ENCODE data around the gene NEK2. TPM values are rescaled to one million over a fixed set of nuclear protein-coding genes. Genes with fewer than 3 reads are reported as not detected.
A peak's percentile ranks its signal among the peaks of the same experiment; 100 is the strongest.

The NEK2 gene
- total RNA-seq, 1 donor from 2014 or later = 3.1 TPM

GRCh38 chr1:211710566-211711314 is 35.3 kb upstream of the NEK2 start:
- no peak overlapping the region for H3K9ac ChIP-seq (ENCODE audit: low read depth in 1 of 3, low read length in 3 of 3)
- no peak overlapping the region for H3K4me3 ChIP-seq (ENCODE audit: low read length in 3 of 3)
- H3K9me3 ChIP-seq (ENCODE audit: control insufficient read depth in 3 of 3, low read length in 3 of 3) = no peaks in the 10 kb centered on the region
- no peaks in the 10 kb centered on the region for H3K4me1 ChIP-seq (ENCODE audit: control insufficient read depth in 3 of 3, insufficient read depth in 3 of 3, low read length in 3 of 3)
- no peaks in the 10 kb centered on the region for H3K27me3 ChIP-seq (ENCODE audit: control insufficient read depth in 3 of 3, insufficient read depth in 3 of 3, low read length in 3 of 3)
- no peaks in the 10 kb centered on the region for H3K36me3 ChIP-seq (ENCODE audit: control insufficient read depth in 3 of 3, insufficient read depth in 3 of 3, low read length in 3 of 3)
- no peak overlapping the region for H3K27ac ChIP-seq (ENCODE audit: low read depth, low read length)

- H3K36me3 ChIP-seq (ENCODE audit: control insufficient read depth in 3 of 3, insufficient read depth in 3 of 3, low read length in 3 of 3) = no peaks in the 10 kb centered on the region
- H3K9me3 ChIP-seq (ENCODE audit: control insufficient read depth in 3 of 3, low read length in 3 of 3) = no peaks in the 10 kb centered on the region
- no peak overlapping the region for H3K27ac ChIP-seq (ENCODE audit: low read depth, low read length)
- H3K4me3 ChIP-seq (ENCODE audit: low read length in 3 of 3) = no peak overlapping the region
- no peaks in the 10 kb centered on the region for H3K27me3 ChIP-seq (ENCODE audit: control insufficient read depth in 3 of 3, insufficient read depth in 3 of 3, low read length in 3 of 3)
- no peak overlapping the region for H3K9ac ChIP-seq (ENCODE audit: low read depth in 1 of 3, low read length in 3 of 3)
- peaks cover 0 to 2% (median 0%) of the 10 kb centered on the region in 3 donors for H3K4me1 ChIP-seq (ENCODE audit: control insufficient read depth in 3 of 3, insufficient read depth in 3 of 3, low read length in 3 of 3)
These were observed 33.5 kb upstream of the NEK2 start for GRCh38 chr1:211708926-211709325.

GRCh38 chr1:211708006-211708405 is 32.6 kb upstream of the NEK2 start:
- no peak overlapping the region for H3K4me3 ChIP-seq (ENCODE audit: low read length in 3 of 3)
- H3K9ac ChIP-seq (ENCODE audit: low read depth in 1 of 3, low read length in 3 of 3) = no peak overlapping the region
- no peaks in the 10 kb centered on the region for H3K27me3 ChIP-seq (ENCODE audit: control insufficient read depth in 3 of 3, insufficient read depth in 3 of 3, low read length in 3 of 3)
- no peaks in the 10 kb centered on the region for H3K36me3 ChIP-seq (ENCODE audit: control insufficient read depth in 3 of 3, insufficient read depth in 3 of 3, low read length in 3 of 3)
- H3K9me3 ChIP-seq (ENCODE audit: control insufficient read depth in 3 of 3, low read length in 3 of 3) = no peaks in the 10 kb centered on the region
- no peak overlapping the region for H3K27ac ChIP-seq (ENCODE audit: low read depth, low read length)
- peaks cover 0 to 2% (median 0%) of the 10 kb centered on the region in 3 donors for H3K4me1 ChIP-seq (ENCODE audit: control insufficient read depth in 3 of 3, insufficient read depth in 3 of 3, low read length in 3 of 3)

GRCh38 chr1:211705467-211706091 is 30.2 kb upstream of the NEK2 start:
- Histone ChIP-seq H3K36me3 (ENCODE audit: control insufficient read depth in 3 of 3, insufficient read depth in 3 of 3, low read length in 3 of 3) (no peaks in the 10 kb centered on the region), H3K27ac (ENCODE audit: low read depth, low read length) (no peak overlapping the region), H3K4me1 (ENCODE audit: control insufficient read depth in 3 of 3, insufficient read depth in 3 of 3, low read length in 3 of 3) (peaks cover 0 to 2% (median 0%) of the 10 kb centered on the region in 3 donors), H3K9me3 (ENCODE audit: control insufficient read depth in 3 of 3, low read length in 3 of 3) (no peaks in the 10 kb centered on the region), H3K4me3 (ENCODE audit: low read length in 3 of 3) (no peak overlapping the region), H3K27me3 (ENCODE audit: control insufficient read depth in 3 of 3, insufficient read depth in 3 of 3, low read length in 3 of 3) (no peaks in the 10 kb centered on the region), H3K9ac (ENCODE audit: low read depth in 1 of 3, low read length in 3 of 3) (no peak overlapping the region)

- Histone ChIP-seq H3K9me3 (ENCODE audit: control insufficient read depth in 3 of 3, low read length in 3 of 3) (no peaks in the 10 kb centered on the region), H3K4me1 (ENCODE audit: control insufficient read depth in 3 of 3, insufficient read depth in 3 of 3, low read length in 3 of 3) (peaks cover 0 to 2% (median 0%) of the 10 kb centered on the region in 3 donors), H3K9ac (ENCODE audit: low read depth in 1 of 3, low read length in 3 of 3) (no peak overlapping the region), H3K27ac (ENCODE audit: low read depth, low read length) (no peak overlapping the region), H3K36me3 (ENCODE audit: control insufficient read depth in 3 of 3, insufficient read depth in 3 of 3, low read length in 3 of 3) (no peaks in the 10 kb centered on the region), H3K27me3 (ENCODE audit: control insufficient read depth in 3 of 3, insufficient read depth in 3 of 3, low read length in 3 of 3) (no peaks in the 10 kb centered on the region), H3K4me3 (ENCODE audit: low read length in 3 of 3) (no peak overlapping the region)
These were observed 29.1 kb upstream of the NEK2 start for GRCh38 chr1:211704543-211704942.

GRCh38 chr1:211703812-211704537 is 28.6 kb upstream of the NEK2 start:
- Histone ChIP-seq H3K4me3 (ENCODE audit: low read length in 3 of 3) (no peak overlapping the region), H3K9ac (ENCODE audit: low read depth in 1 of 3, low read length in 3 of 3) (no peak overlapping the region), H3K4me1 (ENCODE audit: control insufficient read depth in 3 of 3, insufficient read depth in 3 of 3, low read length in 3 of 3) (peaks cover 0 to 2% (median 0%) of the 10 kb centered on the region in 3 donors), H3K9me3 (ENCODE audit: control insufficient read depth in 3 of 3, low read length in 3 of 3) (no peaks in the 10 kb centered on the region), H3K27ac (ENCODE audit: low read depth, low read length) (no peak overlapping the region), H3K36me3 (ENCODE audit: control insufficient read depth in 3 of 3, insufficient read depth in 3 of 3, low read length in 3 of 3) (no peaks in the 10 kb centered on the region), H3K27me3 (ENCODE audit: control insufficient read depth in 3 of 3, insufficient read depth in 3 of 3, low read length in 3 of 3) (no peaks in the 10 kb centered on the region)

GRCh38 chr1:211701733-211702132 is 26.3 kb upstream of the NEK2 start:
- no peaks in the 10 kb centered on the region for H3K27me3 ChIP-seq (ENCODE audit: control insufficient read depth in 3 of 3, insufficient read depth in 3 of 3, low read length in 3 of 3)
- H3K9ac ChIP-seq (ENCODE audit: low read depth in 1 of 3, low read length in 3 of 3) = no peak overlapping the region
- H3K4me1 ChIP-seq (ENCODE audit: control insufficient read depth in 3 of 3, insufficient read depth in 3 of 3, low read length in 3 of 3) = peaks cover 0 to 5% (median 2%) of the 10 kb centered on the region in 3 donors
- H3K4me3 ChIP-seq (ENCODE audit: low read length in 3 of 3) = no peak overlapping the region
- no peaks in the 10 kb centered on the region for H3K9me3 ChIP-seq (ENCODE audit: control insufficient read depth in 3 of 3, low read length in 3 of 3)
- H3K27ac ChIP-seq (ENCODE audit: low read depth, low read length) = no peak overlapping the region
- no peaks in the 10 kb centered on the region for H3K36me3 ChIP-seq (ENCODE audit: control insufficient read depth in 3 of 3, insufficient read depth in 3 of 3, low read length in 3 of 3)

- Histone ChIP-seq H3K27me3 (ENCODE audit: control insufficient read depth in 3 of 3, insufficient read depth in 3 of 3, low read length in 3 of 3) (no peaks in the 10 kb centered on the region), H3K9ac (ENCODE audit: low read depth in 1 of 3, low read length in 3 of 3) (no peak overlapping the region), H3K27ac (ENCODE audit: low read depth, low read length) (no peak overlapping the region), H3K36me3 (ENCODE audit: control insufficient read depth in 3 of 3, insufficient read depth in 3 of 3, low read length in 3 of 3) (no peaks in the 10 kb centered on the region), H3K9me3 (ENCODE audit: control insufficient read depth in 3 of 3, low read length in 3 of 3) (no peaks in the 10 kb centered on the region), H3K4me3 (ENCODE audit: low read length in 3 of 3) (no peak overlapping the region), H3K4me1 (ENCODE audit: control insufficient read depth in 3 of 3, insufficient read depth in 3 of 3, low read length in 3 of 3) (peaks cover 0 to 5% (median 0%) of the 10 kb centered on the region in 3 donors)
These were observed 23.6 kb upstream of the NEK2 start for GRCh38 chr1:211699059-211699458.

GRCh38 chr1:211698161-211699026 is 23.0 kb upstream of the NEK2 start:
- no peaks in the 10 kb centered on the region for H3K36me3 ChIP-seq (ENCODE audit: control insufficient read depth in 3 of 3, insufficient read depth in 3 of 3, low read length in 3 of 3)
- H3K9me3 ChIP-seq (ENCODE audit: control insufficient read depth in 3 of 3, low read length in 3 of 3) = no peaks in the 10 kb centered on the region
- H3K4me3 ChIP-seq (ENCODE audit: low read length in 3 of 3) = peak overlapping the region in 2 of 3 donors; percentile 20 to 31
- H3K27ac ChIP-seq (ENCODE audit: low read depth, low read length) = no peak overlapping the region
- H3K4me1 ChIP-seq (ENCODE audit: control insufficient read depth in 3 of 3, insufficient read depth in 3 of 3, low read length in 3 of 3) = peaks cover 0 to 5% (median 0%) of the 10 kb centered on the region in 3 donors
- no peaks in the 10 kb centered on the region for H3K27me3 ChIP-seq (ENCODE audit: control insufficient read depth in 3 of 3, insufficient read depth in 3 of 3, low read length in 3 of 3)
- H3K9ac ChIP-seq (ENCODE audit: low read depth in 1 of 3, low read length in 3 of 3) = no peak overlapping the region

Measured in skeletal muscle tissue (tissue), 4 donors.